GM21423 (cell line): ENCODE measurements around the gene CDH13.

ENCODE experiments used
- ATAC-seq: cut with Tn5 transposase; IDR thresholded peaks from one replicate; pipeline ENCODE4 v1.9.1; 2021; ENCODE audit warnings: mild to moderate bottlenecking, moderate library complexity; ENCODE audit not compliant: unreplicated experiment

The CDH13 gene

GRCh38 chr16:82773018-82773417, 146.2 kb downstream of the CDH13 start:
- ATAC-seq: no peak

- ATAC-seq: no peak
Measured at GRCh38 chr16:82776470-82777146, 149.8 kb downstream of the CDH13 start.

DNA sequence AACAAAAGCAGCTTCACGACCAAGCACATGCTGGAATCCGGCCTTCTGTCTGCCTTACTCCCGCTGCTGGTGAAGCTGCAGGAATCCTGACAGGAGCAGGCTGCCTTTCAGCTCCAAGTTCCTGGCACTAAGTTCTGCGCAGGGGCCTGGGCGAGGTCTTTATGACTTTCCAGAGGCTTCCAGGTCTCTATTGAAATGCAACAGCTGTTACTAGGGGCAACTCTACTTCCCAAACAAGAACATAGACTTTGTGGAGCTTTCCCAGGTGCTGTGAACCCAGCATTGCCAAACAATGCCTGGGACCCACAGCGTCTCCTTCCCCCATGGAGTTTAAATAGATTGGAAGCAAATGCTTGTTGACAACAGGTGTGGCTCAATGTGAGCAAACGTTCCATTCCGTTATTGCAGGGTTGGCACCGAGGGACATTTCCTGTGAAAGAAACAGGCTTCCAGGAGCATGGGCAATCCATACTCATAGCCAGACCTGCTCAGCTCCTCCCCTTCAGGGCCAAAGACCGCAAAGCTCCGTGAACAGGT, 156.0 kb downstream of the CDH13 start:
- ATAC-seq: no peak

GRCh38 chr16:82783933-82784572, 157.3 kb downstream of the CDH13 start:
- no peak for ATAC-seq

DNA sequence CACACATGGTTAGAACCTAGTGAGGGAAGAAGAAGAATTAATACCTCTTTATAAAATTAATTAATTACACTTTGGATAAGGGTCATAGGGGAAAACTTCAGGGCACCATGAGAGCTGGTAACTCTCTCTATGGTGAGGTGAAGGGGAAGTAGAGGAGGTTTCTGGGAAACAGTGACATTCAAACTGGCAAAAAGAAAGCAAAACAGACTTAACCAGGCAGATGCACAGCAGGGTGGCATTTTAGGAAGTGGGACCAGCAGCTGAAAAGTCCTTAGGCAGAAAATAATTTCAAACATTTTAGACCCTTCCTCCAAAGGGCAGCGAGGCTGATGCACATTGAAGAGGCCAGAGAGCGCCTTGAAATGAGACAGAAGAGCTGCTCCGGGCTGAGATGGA, 157.8 kb downstream of the CDH13 start:
- ATAC-seq: no peak

DNA sequence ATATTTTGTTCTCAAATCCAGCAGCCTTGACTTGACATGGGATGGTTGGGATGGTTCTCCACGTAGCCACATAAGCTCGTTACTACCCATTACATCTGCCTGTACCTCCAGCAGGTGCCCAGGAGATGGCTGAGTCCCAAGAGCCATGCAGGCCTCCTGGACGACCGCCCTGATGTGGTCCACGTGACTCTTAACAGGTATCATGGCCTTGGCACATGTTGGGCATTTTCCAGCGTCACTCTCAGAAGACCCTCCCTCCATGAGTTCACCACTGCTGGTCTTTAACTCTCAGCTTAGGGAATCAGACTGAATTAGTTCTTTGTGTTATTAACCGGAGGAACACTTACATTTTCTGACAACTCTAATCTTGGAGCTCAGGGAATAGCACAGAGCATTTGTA, 161.5 kb downstream of the CDH13 start:
- no peak for ATAC-seq

GRCh38 chr16:82788919-82789318, 162.2 kb downstream of the CDH13 start:
- ATAC-seq: no peak

DNA sequence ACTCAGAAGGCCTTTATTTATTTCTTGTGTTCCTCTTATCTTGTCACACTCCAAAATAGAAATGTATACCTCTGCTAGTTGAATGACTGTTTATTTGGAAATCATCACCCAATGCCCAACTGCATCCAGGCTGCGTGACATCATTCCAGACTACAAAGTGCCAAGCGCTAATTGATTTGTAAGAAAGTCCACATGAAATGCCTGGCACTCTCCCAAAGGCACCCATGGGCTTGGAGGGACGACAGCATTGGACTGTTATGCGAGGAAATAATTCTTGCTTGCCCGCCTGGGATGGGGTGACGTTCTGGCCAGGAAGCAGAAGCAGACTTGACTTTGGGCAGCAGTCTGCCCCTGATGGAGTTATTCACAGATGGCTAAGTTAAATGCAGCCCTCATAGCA, 165.9 kb downstream of the CDH13 start:
- no peak for ATAC-seq

- ATAC-seq: no peak
Measured at GRCh38 chr16:82793528-82794245, 166.9 kb downstream of the CDH13 start.

GRCh38 chr16:82796047-82796446, 169.3 kb downstream of the CDH13 start:
- ATAC-seq: no peak

DNA sequence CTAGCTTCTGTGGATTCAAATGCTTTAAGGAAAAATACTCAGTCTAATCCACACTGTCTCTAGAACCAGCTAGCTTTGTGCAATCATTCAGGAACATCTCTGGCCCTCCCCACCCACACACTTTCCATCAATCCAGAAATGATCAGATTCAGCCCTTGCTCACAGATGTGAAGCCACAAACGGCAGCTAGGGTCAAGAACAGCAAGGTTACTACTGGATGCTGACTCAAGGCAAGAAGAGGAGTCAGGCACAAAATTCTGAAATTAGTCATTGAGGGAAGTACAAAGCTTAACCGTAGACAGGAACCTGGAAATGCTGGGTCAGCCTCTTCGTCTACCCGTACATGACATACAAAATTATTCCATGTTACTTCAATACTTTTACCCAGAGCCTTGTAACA, 174.6 kb downstream of the CDH13 start:
- ATAC-seq: no peak

DNA sequence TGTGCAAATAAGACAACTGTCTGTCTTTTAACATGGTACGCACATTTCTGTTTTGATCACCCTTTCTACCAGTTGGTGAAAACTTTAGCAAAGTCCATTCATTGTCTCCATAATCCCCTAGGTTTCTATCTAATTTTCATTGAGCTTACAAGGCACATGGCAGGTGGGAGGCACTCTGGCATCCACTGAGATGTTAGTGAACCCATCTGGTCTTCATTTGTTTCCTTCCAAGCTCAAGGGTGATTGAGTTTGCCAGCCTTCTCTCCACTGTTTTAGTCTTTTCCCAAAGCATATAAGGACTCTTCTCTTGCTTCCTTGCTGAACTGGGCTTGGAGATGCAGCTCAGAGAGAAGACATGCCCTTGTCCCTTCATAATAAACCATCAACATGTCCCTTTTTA, 179.1 kb downstream of the CDH13 start:
- ATAC-seq: no peak

GRCh38 chr16:82807311-82807710, 180.5 kb downstream of the CDH13 start:
- no peak for ATAC-seq

- ATAC-seq: no peak
Measured at GRCh38 chr16:82808036-82808435, 181.3 kb downstream of the CDH13 start.

- no peak for ATAC-seq
Measured at GRCh38 chr16:82810077-82810476, 183.3 kb downstream of the CDH13 start.

GRCh38 chr16:82814059-82814458, 187.3 kb downstream of the CDH13 start:
- ATAC-seq: no peak

DNA sequence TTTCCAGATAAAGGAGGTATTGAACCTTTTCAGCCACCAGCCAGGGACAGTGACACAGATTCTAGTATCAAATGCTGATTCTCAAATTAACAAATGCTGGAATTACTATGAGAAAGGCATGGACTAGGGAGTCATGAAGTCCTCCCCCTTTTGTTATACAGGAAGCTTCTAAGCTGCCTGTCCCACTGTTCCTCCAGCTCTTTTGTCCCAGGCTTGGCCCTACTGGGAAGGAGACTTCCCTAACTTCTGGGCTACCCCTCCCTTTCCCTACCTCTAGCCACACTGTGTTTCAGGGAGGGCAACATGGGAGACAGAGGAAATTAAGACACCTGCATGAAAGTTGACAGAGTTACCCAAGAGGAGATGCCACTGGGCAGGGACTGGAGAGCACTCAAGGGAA, 192.5 kb downstream of the CDH13 start:
- no peak for ATAC-seq

GRCh38 chr16:82820855-82821254, 194.1 kb downstream of the CDH13 start:
- ATAC-seq: no peak

DNA sequence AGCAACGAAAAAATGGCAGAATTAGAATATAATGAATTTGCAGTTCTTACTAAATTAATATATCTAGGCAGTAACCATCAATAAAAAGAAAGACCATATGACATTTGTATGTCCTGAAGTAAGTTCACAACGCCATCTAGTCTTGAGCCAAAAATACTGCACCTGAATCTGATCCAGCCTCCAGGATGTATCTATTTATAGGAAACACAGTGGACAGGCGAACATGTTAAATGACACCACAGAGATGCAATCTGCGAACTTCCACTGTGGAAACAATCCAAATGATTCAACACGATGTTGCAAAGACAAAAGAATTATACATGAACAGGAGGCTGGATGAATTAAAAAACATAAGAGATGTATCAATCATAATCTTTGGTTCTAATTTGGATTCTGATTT, 197.6 kb downstream of the CDH13 start:
- no peak for ATAC-seq

DNA sequence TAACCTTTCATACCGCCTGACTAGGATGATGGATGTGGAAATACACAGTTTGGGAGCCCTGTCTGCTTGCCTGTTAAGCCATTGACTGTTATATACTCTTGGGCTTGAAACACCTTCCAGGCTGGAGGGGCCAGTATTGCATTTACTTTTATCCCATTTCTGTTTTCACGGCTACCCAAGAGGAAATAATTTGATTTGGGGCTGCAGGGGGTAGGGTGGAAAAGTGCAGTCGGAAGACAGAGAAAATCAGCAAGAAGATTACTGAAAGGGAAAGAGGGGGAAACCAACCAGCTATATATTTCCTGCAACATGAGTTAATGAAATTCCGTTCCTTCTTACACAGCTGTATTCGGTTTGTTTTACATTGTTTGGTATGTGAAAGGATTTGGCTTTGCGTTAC, 202.5 kb downstream of the CDH13 start:
- ATAC-seq: no peak

DNA sequence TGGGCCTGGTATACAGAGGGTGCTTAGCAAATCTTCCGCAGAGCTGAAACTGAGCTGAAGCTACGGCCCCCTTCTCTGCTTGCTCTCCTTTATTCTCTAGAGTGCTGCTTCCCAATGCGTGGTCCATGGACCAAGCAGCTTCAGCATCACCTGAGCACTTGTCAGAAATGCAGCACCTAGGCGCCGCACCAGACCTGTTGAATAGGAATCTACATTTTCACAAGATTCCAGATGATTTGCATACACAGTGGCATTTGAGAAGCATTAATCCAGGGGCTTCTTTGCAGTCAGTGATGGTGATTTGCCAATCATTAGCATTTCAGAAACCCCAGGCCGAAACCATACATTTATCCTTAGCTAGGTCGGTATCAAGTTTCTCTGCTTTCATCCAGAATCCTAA, 204.2 kb downstream of the CDH13 start:
- ATAC-seq: no peak

- no peak for ATAC-seq
Measured at GRCh38 chr16:82832821-82833220, 206.1 kb downstream of the CDH13 start.
